ENCODE data around the gene ESYT2.
A peak's percentile ranks its signal among the peaks of the same experiment; 100 is the strongest.
"Not testable (repeated sequence)": the region's sequence is repeated elsewhere in the genome, so short reads cannot be mapped to it uniquely, and the experiment has no call there.

Gene ESYT2, protein sequence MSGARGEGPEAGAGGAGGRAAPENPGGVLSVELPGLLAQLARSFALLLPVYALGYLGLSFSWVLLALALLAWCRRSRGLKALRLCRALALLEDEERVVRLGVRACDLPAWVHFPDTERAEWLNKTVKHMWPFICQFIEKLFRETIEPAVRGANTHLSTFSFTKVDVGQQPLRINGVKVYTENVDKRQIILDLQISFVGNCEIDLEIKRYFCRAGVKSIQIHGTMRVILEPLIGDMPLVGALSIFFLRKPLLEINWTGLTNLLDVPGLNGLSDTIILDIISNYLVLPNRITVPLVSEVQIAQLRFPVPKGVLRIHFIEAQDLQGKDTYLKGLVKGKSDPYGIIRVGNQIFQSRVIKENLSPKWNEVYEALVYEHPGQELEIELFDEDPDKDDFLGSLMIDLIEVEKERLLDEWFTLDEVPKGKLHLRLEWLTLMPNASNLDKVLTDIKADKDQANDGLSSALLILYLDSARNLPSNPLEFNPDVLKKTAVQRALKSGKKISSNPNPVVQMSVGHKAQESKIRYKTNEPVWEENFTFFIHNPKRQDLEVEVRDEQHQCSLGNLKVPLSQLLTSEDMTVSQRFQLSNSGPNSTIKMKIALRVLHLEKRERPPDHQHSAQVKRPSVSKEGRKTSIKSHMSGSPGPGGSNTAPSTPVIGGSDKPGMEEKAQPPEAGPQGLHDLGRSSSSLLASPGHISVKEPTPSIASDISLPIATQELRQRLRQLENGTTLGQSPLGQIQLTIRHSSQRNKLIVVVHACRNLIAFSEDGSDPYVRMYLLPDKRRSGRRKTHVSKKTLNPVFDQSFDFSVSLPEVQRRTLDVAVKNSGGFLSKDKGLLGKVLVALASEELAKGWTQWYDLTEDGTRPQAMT

DNA sequence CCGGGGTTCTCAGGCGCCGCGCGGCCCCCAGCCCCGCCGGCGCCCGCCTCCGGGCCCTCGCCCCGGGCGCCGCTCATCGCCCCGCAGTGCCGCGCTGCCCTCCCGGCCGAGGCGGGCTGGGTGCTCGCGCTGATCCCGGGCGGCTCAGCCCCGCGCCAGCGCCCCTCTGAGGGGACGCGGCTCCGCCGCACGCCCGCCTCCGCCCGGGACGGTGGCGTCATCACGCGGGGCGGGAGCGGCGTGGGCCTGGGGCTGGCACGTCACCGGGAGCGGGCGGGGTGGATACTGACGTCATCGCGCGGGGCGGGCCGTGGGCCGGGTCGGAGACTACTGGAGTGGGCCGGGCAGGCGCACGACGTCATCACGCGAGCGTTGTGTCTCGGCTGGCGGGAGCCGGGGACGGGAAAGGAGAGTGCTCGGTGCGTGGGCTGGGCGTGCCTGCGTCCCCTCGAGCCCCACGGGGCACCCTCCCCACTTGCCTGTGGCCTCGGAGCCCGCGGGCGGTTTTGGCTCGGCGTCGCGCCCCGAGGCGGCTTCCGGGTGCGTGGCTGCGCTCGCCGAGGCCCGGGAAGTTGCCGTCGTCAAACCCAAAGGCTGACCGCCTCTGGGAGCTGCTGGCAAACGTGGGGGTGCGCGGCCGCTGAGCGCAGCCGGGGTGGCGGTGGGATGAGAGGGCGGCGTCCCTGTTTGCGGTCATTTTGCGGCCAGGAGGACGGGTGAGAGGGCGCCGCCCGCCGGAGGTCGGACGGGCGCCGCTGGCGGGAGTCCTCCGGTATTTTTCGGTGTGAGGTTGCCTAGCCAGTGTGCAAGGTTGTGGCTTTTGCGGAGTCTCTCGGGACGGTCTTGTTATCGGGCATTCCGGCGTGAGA lies at the start of gene ESYT2:
ESYT2 (minus strand) TSS at position 168 of the 869 bp plus-strand sequence; CDS start at position 77, 91 bp downstream.
- DNase-seq, result peak; percentile 17

- not testable (repeated sequence) for DNase-seq
Measured at GRCh38 chr7:158878151-158879079, 49.1 kb upstream of the ESYT2 start.

- DNase-seq, result no peak
Measured at GRCh38 chr7:158876984-158877383, 47.7 kb upstream of the ESYT2 start.

DNA sequence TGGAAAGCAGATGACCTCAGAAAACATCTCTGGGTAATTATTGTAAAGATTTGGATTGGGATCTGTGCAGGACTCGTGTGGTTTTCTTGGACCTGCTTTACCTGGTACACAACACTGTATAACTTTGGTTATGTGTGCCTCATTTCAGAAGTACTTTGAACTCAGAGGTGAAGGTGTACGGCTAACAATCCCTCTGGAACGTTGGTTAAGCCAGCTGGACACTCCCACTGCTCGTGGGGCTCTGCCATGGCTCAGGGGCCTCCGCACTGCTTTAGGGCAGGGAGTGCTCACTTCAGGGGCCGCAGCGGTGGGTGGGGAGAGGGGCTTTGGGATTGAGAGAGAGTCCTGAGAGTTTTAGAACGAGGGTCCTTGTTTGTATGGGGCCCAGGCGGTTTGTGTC lies 40.6 kb upstream of the ESYT2 start:
- DNase-seq, result no peak

- DNase-seq, result peak; percentile 99
Measured at GRCh38 chr7:158868764-158869410, 39.6 kb upstream of the ESYT2 start.

GRCh38 chr7:158867214-158867984 lies 38.1 kb upstream of the ESYT2 start:
- DNase-seq, result no peak

- DNase-seq, result no peak
Measured at GRCh38 chr7:158865977-158866376, 36.7 kb upstream of the ESYT2 start.

DNA sequence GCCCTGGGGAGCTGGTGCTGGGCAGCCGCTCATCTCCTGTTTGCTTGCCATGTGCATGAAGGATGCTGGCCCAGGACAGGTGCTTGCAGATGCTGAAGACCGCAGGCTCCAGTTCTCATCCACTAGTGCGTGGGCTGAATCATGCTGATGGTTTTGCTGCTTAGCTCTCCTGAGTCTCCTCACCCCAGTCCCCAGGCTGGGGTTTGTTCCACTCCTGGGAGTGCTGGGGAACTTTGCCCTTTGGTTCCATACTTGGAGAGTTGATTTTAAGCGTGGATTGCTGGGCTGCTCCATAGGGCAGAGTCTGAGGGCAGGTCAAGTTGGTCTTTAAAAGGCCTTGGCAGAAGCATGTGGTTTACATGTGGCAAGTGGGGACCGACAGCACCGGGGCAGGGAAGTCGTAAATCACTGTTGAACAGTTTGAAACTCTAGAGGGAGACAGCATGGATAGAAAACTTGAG lies 36.2 kb upstream of the ESYT2 start:
- no peak for DNase-seq

- no peak for DNase-seq
Measured at GRCh38 chr7:158864833-158865232, 35.5 kb upstream of the ESYT2 start.

DNA sequence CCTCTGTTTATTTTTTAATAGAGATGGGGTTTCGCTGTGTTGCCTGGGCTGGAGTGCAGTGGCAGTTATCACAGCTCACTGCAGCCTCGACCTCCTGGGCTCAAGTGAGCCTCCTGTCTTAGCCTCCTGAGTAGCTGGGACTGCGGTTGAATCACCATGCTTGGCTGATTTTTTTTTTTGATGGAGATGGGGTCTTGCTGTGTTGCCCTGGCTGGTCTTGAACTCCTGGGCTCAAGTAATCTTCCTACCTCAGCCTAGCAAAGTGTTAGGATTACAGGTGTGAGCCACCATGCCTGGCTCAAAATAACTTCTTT lies 35.2 kb upstream of the ESYT2 start:
- DNase-seq, result no peak

DNA sequence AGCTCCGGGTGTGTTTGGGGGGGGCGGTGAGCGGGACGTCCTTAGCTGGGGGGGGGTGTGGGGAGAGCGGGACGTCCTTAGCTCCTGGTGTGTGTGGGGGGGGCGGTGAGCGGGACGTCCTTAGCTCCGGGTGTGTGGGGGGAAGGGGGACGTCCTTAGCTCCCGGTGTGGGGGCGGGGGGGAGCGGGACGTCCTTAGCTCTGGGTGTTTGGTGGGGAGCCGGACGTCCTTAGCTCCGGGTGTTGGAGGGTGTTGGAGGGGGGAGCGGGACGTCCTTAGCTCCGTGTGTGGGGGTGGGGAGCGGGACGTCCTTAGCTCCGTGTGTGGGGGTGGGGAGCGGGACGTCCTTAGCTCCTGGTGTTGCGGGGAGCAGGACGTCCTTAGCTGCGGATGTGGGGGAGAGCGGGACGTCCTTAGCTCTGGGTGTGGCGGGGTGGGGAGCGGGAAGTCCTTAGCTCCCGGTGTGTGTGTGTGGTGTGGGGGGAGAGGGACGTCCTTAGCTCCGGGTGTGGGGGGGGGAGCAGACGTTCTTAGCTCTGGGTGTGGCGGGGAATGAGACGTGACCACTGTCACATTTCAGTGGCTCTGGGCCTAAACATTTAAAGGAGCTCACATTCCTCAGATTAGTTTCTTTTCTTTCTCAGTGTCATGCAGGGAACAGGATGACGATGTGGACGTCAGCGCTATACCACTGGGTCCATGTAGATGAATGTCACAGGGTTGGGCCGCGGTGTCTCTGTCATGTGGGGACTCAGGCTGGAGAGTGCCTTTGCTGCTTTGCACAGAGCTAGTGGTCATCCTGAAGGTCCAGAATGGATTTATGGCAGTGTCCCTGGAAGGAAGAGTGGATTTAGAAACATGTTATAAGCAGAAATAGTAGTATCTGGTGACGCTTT lies 34.5 kb upstream of the ESYT2 start:
- no peak for DNase-seq

DNA sequence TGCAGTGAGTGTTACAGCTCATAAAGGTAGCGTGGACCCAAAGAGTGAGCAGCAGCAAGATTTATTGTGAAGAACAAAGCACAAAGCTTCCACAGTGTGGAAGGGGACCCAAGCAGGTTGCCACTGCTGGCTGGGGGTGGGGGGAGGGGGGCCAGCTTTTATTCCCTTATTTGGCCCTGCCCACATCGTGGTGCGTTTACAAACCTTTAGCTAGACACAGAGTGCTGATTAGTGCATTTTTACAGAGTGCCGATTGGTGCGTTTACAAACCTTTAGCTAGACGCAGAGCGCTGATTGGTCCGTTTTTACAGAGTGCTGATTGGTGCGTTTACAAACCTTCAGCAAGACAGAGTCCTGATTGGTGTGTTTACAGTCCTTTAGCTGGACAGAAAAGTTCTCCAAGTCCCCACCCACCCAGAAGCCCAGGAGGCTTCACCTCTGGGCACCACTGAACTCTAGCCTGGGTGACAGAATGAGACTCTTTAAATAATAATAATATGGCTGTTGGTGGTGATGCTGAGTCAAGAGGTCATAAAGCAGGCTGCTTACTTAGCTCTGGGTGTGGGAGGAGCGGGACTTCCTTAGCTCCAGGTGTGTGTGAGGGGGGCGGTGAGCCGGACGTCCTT lies 33.8 kb upstream of the ESYT2 start:
- DNase-seq, result not testable (repeated sequence)

DNA sequence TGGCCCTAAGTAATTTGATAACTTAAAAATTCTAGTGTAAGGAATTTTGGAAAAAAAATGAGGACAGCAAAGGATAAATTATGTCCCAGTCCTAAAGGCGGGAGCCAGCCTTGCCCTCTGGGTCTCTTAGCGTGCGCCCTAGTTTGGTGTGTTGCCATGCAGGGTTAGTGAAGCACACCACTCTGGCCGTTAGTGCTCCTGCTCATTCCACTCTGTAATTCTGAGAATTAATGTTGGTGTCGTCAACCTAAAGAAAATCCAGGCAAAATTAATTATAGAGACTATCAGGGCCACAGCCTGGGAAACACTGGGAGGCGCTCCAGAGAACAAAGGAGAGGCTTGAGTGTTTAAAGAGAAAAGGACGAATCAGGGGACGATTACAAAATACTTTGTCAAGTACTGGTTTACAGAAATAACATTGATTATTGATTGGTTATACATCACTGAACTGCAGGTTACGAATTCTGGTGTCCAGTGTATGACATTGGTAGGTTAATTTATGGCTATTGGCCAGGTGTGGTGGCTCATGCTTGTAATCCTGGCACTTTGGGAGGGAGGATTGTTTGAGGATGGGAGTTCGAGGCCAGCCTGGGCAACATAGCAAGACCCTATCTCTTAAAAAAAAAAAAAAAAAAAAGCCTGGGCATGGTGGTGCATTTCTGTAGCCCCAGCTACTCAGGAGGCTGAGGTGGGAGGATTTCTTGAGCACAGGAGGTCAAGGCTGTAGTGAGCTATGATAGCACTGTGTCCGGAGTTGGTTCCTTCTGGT lies 32.8 kb upstream of the ESYT2 start:
- DNase-seq, result no peak

DNA sequence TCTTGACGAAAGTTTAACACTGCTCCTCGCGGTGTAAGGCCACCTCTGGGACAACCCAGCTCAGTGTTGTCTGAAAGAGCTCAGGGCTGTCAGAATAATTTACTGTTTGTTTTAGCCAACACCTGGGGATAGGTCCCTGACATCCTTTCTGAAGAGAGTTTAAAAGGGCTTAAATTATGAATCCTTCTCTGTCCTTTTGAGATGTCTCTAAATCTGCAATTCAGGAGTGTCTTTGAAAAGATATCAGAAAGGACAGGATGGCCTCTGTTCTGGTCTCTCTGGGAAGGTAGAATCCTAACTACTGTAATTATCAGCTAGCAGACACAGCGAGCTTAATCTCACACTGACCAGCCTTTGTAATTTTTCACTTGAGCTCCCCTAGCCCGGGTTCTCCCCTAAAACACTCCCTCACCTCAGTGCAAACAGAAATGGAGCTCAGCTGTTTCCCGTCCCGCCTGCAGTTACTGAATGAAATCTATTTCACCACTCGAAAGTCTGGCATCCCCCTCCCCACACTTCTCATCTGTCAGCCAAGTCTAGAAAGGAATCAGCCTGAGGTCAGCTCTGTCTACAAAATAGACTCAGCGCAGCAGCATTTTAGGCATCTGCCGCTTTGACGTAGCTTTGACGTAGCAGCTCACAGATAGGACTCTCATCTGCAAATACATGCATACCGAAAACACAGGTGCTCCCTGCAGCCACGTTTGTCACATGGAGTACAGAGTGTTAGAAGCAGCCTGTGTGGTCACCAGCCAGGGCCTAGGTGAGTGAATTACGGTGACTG lies 31.9 kb upstream of the ESYT2 start:
- DNase-seq, result no peak

GRCh38 chr7:158860394-158860793 lies 31.1 kb upstream of the ESYT2 start:
- no peak for DNase-seq

DNA sequence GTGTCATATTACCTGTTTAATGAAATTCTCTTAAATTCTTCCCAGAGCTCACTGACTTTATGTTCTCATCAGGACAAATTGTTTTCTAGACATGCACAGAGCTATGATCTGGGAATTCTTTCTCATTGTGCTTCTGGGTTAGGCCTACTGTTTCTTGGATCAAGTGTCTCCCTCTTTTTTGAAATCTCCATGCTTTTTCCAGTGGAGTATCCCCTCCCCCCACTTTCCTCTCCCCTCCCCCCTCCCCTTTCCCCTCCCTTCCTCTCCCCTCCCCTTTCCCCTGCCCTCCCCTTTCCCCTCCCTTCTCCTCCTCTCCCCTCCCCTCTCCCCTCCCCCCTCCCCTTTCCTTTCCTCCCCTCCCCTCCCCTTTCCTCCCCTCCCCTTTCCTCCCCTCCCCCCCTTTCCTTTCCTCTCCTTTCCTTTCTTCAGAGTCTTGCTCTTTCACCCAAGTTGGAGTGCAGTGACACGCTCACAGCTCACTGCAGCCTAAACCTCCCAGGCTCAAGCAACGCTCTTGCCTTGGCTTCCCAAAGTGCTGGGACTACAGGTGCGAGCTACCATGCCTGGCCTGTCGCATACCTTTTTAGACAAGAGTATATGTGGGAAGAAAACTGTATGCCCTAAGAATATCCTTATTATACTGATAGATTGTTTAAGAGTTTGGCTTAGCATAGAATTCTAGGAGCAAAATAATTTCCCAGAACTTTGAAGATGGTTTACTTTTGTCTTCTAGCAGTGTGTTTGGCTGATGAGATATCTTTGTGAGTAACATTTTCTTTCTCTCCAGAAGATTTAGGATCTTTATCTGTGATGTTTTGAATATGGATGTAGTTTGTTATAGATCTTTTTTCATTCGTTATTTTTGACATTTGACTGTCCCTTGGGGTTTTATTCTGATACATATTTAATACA lies 29.5 kb upstream of the ESYT2 start:
- DNase-seq, result no peak
